GM12864 (cell line): ENCODE data around the gene TSPAN14.
A peak's percentile ranks its signal among the peaks of the same experiment; 100 is the strongest.

Experiments used
- DNase-seq: peaks from one replicate; pipeline ENCODE4 v3.0.0-alpha.2; 2011; ENCODE audit warnings: low read depth
- H3K4me3 ChIP-seq: 2 replicates; pipeline ENCODE4 v1.5.1; 2011; ENCODE audit warnings: mild to moderate bottlenecking, low read depth, low read length, control low read depth
- TF ChIP-seq, protein P1 (sequence below): IDR thresholded peaks from 2 replicates; pipeline ENCODE4 v1.5.1; 2011; ENCODE audit warnings: low read depth, mild to moderate bottlenecking, moderate library complexity, low read length, control low read depth, inconsistent platforms; ENCODE audit errors: missing control alignments

TSPAN14 gene

GRCh38 chr10:80409121-80409520 is 45.0 kb upstream of the TSPAN14 start:
- H3K4me3 ChIP-seq = peak overlapping the region; percentile 68
- no peak for DNase-seq

DNA sequence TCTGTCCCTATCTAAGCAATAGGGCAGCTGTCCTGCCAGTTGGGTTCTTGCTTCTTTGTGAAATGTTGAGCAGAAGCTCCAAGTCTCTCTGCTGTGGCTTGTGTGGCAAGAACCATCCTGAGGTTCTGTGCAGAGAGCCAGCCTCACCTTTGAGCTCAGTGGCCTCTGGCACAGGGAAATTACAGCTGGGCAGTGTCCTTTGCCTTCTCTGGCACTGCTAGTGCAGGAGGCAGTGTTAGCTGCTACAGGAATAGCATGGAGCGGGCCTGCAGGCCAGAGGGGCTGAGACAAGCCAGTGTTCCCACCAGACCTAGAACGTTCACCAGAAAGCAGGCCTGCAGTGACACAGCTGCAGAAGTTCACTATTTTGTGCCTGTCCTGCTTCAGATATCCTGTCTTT is 44.0 kb upstream of the TSPAN14 start:
- H3K4me3 ChIP-seq = no peak overlapping the region

More at GRCh38 chr10:80409121-80409520, 45.0 kb upstream of the TSPAN14 start:
- TF ChIP-seq, protein P1, sequence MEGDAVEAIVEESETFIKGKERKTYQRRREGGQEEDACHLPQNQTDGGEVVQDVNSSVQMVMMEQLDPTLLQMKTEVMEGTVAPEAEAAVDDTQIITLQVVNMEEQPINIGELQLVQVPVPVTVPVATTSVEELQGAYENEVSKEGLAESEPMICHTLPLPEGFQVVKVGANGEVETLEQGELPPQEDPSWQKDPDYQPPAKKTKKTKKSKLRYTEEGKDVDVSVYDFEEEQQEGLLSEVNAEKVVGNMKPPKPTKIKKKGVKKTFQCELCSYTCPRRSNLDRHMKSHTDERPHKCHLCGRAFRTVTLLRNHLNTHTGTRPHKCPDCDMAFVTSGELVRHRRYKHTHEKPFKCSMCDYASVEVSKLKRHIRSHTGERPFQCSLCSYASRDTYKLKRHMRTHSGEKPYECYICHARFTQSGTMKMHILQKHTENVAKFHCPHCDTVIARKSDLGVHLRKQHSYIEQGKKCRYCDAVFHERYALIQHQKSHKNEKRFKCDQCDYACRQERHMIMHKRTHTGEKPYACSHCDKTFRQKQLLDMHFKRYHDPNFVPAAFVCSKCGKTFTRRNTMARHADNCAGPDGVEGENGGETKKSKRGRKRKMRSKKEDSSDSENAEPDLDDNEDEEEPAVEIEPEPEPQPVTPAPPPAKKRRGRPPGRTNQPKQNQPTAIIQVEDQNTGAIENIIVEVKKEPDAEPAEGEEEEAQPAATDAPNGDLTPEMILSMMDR = no peak

DNA sequence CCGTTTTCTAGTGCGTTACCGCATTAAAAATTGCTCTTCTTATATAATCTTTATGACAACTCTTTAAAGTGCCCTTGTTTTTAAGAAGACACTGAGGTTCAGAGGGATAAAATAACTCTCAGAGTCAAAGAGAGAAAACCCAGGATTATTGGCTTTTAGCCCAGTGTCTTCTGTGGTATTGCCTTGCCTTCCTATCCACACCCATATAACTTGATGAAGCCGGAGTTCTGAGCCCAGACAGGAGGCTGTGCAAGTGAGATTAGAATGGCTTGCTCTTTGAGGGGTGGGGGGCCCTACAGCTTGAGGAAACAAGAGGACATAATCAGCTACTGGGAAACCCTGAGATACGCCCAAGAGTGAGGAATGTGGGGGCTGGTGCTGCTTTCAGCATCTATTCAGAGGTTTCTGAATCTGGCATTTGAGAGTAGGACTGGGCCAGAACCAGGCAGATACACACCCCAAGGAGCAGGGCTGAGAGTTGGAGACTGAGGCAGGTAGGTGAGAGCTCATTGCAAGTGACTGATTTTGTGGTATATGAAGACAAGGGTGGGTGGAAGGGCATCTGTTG is 43.4 kb upstream of the TSPAN14 start:
- H3K4me3 ChIP-seq = no peak overlapping the region
- no peak for DNase-seq
- TF ChIP-seq, protein P1 = no peak

More for the DNA sequence above, 44.0 kb upstream of the TSPAN14 start:
- TF ChIP-seq, protein P1 = no peak
- no peak for DNase-seq

DNA sequence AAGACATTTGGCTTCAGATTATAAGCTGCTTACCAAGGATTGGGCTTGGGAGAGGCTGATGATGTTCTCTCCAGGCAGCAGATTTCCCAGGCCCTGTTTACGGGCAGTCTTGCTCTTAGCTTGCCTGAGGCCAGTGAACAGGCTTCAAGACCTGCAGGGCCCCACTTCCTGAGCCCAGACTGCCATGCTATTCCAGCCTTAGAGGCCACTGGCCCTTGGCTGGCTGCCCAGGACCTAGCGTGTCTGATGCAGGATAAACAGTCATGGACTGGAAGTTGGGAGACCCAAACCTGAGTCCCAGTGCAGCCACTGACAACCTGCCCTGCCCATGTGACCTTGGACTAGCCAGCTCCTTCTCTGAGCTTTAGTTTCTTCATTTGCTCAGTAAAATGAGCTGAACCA is 42.8 kb upstream of the TSPAN14 start:
- H3K4me3 ChIP-seq = no peak overlapping the region
- TF ChIP-seq, protein P1 = no peak
- no peak for DNase-seq

GRCh38 chr10:80411681-80412220 is 42.4 kb upstream of the TSPAN14 start:
- TF ChIP-seq, protein P1 = no peak
- no peak for DNase-seq
- H3K4me3 ChIP-seq = no peak overlapping the region

DNA sequence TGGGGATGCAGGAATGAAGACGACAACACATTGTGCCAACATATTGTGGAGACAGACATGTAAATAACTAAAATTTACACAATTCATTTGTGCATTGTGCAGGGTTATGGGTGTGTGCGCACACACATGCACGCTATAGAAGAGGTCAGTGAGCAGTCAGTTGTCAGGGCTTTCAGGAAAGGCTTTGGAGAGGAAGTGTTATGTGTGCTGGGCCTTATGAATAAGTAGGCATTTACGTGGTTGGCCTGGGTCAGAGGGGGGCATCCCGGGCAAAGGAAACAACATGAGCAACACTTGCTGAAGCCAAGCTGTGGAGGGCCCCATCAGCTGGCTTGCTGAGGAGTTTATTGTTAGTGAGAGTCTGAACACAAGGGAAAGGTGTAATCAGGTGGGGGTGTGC is 41.6 kb upstream of the TSPAN14 start:
- no peak for DNase-seq
- H3K4me3 ChIP-seq = no peak overlapping the region
- TF ChIP-seq, protein P1 = no peak
